ENCODE results near the gene GNAI1. TPM values are rescaled to one million over a fixed set of nuclear protein-coding genes. Genes with fewer than 3 reads are reported as not detected.

Gene GNAI1
- total RNA-seq, 1 experiment from 2014 or later, result 19.8 TPM

DNA sequence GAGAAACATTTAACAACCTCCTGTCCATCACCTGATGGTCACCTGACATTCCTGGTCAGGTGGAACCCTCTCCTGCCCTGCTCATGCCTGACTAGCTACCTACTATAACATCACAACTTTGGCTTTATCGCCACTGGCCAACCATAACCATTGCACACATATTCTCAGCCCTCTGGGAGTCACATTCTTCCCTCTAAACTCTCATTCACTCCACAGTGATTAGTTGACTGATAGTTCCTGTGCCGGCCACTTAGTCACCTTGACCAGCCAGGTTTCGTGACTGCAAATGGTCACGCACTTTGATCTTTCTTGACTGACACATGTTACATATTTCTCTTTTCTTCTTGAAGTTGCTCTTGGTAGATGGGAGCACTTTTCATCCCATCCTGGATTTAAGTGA is 50.1 kb downstream of the GNAI1 start:
- ChIA-PET POLR2A (ENCODE audit: low non-redundant PET) (no interaction called here), CTCF (no interaction called here)
- H3K9me3 ChIP-seq (ENCODE audit: low read depth, low read length, poor library complexity, severe bottlenecking), result no peaks in the 10 kb centered on the region
- peaks cover 21% of the 10 kb centered on the region for H3K4me1 ChIP-seq (ENCODE audit: insufficient read depth, low read length, poor library complexity, severe bottlenecking)
- H3K27me3 ChIP-seq (replicated peaks; ENCODE audit: insufficient read depth, low read depth, low read length, poor library complexity), result no peaks in the 10 kb centered on the region
- H3K36me3 ChIP-seq (ENCODE audit: insufficient read depth, low read length, poor library complexity, severe bottlenecking), result no peaks in the 10 kb centered on the region
- intact Hi-C loops (cut with micrococcal nuclease; ENCODE audit: unreplicated experiment), result no loop called here
- TF ChIP-seq EZH2 (IDR thresholded peaks at IDR 0.05; ENCODE audit: borderline replicate concordance, low read depth, low read length, poor library complexity, severe bottlenecking), result no peak
- TF ChIP-seq, protein P1, sequence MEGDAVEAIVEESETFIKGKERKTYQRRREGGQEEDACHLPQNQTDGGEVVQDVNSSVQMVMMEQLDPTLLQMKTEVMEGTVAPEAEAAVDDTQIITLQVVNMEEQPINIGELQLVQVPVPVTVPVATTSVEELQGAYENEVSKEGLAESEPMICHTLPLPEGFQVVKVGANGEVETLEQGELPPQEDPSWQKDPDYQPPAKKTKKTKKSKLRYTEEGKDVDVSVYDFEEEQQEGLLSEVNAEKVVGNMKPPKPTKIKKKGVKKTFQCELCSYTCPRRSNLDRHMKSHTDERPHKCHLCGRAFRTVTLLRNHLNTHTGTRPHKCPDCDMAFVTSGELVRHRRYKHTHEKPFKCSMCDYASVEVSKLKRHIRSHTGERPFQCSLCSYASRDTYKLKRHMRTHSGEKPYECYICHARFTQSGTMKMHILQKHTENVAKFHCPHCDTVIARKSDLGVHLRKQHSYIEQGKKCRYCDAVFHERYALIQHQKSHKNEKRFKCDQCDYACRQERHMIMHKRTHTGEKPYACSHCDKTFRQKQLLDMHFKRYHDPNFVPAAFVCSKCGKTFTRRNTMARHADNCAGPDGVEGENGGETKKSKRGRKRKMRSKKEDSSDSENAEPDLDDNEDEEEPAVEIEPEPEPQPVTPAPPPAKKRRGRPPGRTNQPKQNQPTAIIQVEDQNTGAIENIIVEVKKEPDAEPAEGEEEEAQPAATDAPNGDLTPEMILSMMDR (conservative IDR thresholded peaks at IDR 0.05; ENCODE audit: low read depth, low read length), result no peak
- no peak overlapping the region for H3K4me3 ChIP-seq (ENCODE audit: low read depth, low read length, poor library complexity, severe bottlenecking)
- DNase-seq (ENCODE audit: low spot score), result no peak
- no peak overlapping the region for H3K27ac ChIP-seq (ENCODE audit: low read depth, low read length, poor library complexity, severe bottlenecking)
- no TSS peak for BruUV-seq (replicated peaks)

DNA sequence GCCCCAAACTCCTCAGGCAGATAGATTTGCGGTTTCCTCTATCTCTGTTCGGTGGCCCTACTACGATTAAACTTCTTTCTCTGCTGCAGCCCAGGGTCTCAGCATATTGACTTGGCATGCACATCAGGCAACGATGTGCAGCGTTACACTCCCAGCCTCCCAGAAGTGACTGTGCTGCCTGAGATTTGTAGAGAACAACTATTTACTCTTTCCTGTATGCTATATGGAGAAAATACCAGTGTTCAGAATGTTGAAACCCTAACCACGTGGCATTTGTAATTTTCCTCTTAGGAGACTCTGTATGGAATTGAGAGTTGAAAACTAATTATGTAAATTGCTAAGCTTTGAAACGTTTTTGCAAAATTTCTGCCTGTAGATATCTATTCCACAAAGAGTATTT is 50.9 kb downstream of the GNAI1 start:
- H3K36me3 ChIP-seq (ENCODE audit: insufficient read depth, low read length, poor library complexity, severe bottlenecking), result no peaks in the 10 kb centered on the region
- DNase-seq (ENCODE audit: low spot score), result peak; percentile 34
- H3K4me1 ChIP-seq (ENCODE audit: insufficient read depth, low read length, poor library complexity, severe bottlenecking), result peaks cover 21% of the 10 kb centered on the region
- no peak for TF ChIP-seq EZH2 (IDR thresholded peaks at IDR 0.05; ENCODE audit: borderline replicate concordance, low read depth, low read length, poor library complexity, severe bottlenecking)
- TF ChIP-seq, protein P1 (conservative IDR thresholded peaks at IDR 0.05; ENCODE audit: low read depth, low read length), result no peak
- H3K4me3 ChIP-seq (ENCODE audit: low read depth, low read length, poor library complexity, severe bottlenecking), result no peak overlapping the region
- intact Hi-C loops (cut with micrococcal nuclease; ENCODE audit: unreplicated experiment), result no loop called here
- ChIA-PET POLR2A (ENCODE audit: low non-redundant PET) (no interaction called here), CTCF (no interaction called here)
- H3K27ac ChIP-seq (ENCODE audit: low read depth, low read length, poor library complexity, severe bottlenecking), result no peak overlapping the region
- no TSS peak for BruUV-seq (replicated peaks)
- no peaks in the 10 kb centered on the region for H3K9me3 ChIP-seq (ENCODE audit: low read depth, low read length, poor library complexity, severe bottlenecking)
- H3K27me3 ChIP-seq (replicated peaks; ENCODE audit: insufficient read depth, low read depth, low read length, poor library complexity), result no peaks in the 10 kb centered on the region

DNA sequence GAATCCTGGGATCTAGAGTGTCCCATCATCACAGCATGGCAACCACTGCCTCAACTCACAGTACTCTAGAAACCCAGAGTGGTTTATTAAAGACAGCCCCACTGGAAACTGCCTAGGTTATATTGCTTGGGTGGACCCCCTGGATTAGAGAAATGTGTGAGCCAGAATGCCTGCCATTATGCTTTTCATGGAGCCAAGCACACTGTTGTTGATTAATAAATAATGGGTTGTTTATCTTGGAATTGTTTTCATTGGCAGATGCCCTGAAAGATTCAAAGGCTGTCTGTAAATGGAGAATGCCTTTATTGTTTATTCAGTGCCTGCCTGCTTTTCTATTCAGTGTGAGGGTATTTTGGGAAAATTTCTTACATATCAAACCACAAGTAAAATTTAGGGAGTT is 52.1 kb downstream of the GNAI1 start:
- ChIA-PET POLR2A (ENCODE audit: low non-redundant PET) (no interaction called here), CTCF (no interaction called here)
- H3K36me3 ChIP-seq (ENCODE audit: insufficient read depth, low read length, poor library complexity, severe bottlenecking), result no peaks in the 10 kb centered on the region
- no TSS peak for BruUV-seq (replicated peaks)
- H3K4me1 ChIP-seq (ENCODE audit: insufficient read depth, low read length, poor library complexity, severe bottlenecking), result peaks cover 21% of the 10 kb centered on the region
- no peaks in the 10 kb centered on the region for H3K27me3 ChIP-seq (replicated peaks; ENCODE audit: insufficient read depth, low read depth, low read length, poor library complexity)
- no peak for DNase-seq (ENCODE audit: low spot score)
- H3K4me3 ChIP-seq (ENCODE audit: low read depth, low read length, poor library complexity, severe bottlenecking), result no peak overlapping the region
- H3K27ac ChIP-seq (ENCODE audit: low read depth, low read length, poor library complexity, severe bottlenecking), result no peak overlapping the region
- H3K9me3 ChIP-seq (ENCODE audit: low read depth, low read length, poor library complexity, severe bottlenecking), result no peaks in the 10 kb centered on the region
- TF ChIP-seq, protein P1 (conservative IDR thresholded peaks at IDR 0.05; ENCODE audit: low read depth, low read length), result no peak
- TF ChIP-seq EZH2 (IDR thresholded peaks at IDR 0.05; ENCODE audit: borderline replicate concordance, low read depth, low read length, poor library complexity, severe bottlenecking), result no peak
- intact Hi-C loops (cut with micrococcal nuclease; ENCODE audit: unreplicated experiment), result no loop called here

Data from A673 (cell line).